H1 (cell line): ENCODE measurements around the gene SIRT7. TPM values are rescaled to one million over a fixed set of nuclear protein-coding genes. Genes with fewer than 3 reads are reported as not detected.

Experiments used
- ASH2L ChIP-seq: fragments of 200-600, 300-600 bp; sonication (generic); IDR thresholded peaks from one replicate; pipeline ENCODE4 v1.7.1; 2017; ENCODE audit warnings: low read length
- BACH1 ChIP-seq: IDR thresholded peaks from 2 replicates; pipeline ENCODE4 v1.6.1; 2012; ENCODE audit warnings: low read length, improper control_type of control experiment
- BCL11A ChIP-seq, 2 experiments: IDR thresholded peaks; one replicate each; pipeline ENCODE4 v1.6.1; 2011; ENCODE audit warnings: low read depth in 2 of 2, low read length in 2 of 2, mild to moderate bottlenecking in 2 of 2
- CREB1 ChIP-seq: IDR thresholded peaks from 2 replicates; pipeline ENCODE4 v1.6.1; 2012; ENCODE audit warnings: inconsistent platforms
- EZH2 ChIP-seq: fragments of 200-600 bp; sonication (generic); IDR thresholded peaks from 2 replicates; pipeline ENCODE4 v1.7.1; 2012; ENCODE audit warnings: low read depth, mild to moderate bottlenecking, moderate library complexity, low read length, inconsistent platforms; ENCODE audit not compliant: severe bottlenecking
- MAFK ChIP-seq: IDR thresholded peaks from 2 replicates; pipeline ENCODE4 v1.6.1; 2012; ENCODE audit warnings: low read depth, mild to moderate bottlenecking, improper control_type of control experiment, low read length
- RBBP5 ChIP-seq: IDR thresholded peaks from 2 replicates; pipeline ENCODE4 v1.7.1; 2012; ENCODE audit warnings: low read depth, mild to moderate bottlenecking, inconsistent platforms, low read length, moderate library complexity, borderline replicate concordance
- TBP ChIP-seq: IDR thresholded peaks from 2 replicates; pipeline ENCODE4 v1.6.1; 2011; ENCODE audit warnings: low read depth, low read length, improper control_type of control experiment
- polyA plus RNA-seq, 7 experiments: library from polyadenylated mRNA; depleted of rRNA in 3 of 7; stranded (reverse) in 5 of 7; unstranded in 2 of 7; fragments of >200 nt in 5 of 7; fragments of 200-250 nt in 2 of 7; gene quantifications; 1 replicate in 5 of 7; 2 replicates in 1 of 7; 4 replicates in 1 of 7; pipeline versions ENCODE4 v1.2.1 to v1.2.3, GENCODE V29; 2011 to 2013; ENCODE audit warnings: missing spikeins in 2 of 7, mixed read lengths in 2 of 7
- total RNA-seq: library from RNA; stranded (reverse); fragmentation: NEBNext Ultra II Directional; extraction: Animal tissue kit (Norgen Biotek cat#: 25700); gene quantifications from 2 replicates; pipeline ENCODE4 v1.2.1, GENCODE V29; 2021
- TF ChIP-seq, protein P1 (sequence below): IDR thresholded peaks from 2 replicates; pipeline ENCODE4 v1.6.1; 2012; ENCODE audit warnings: inconsistent platforms
- TF ChIP-seq, protein P2 (sequence below): IDR thresholded peaks from 2 replicates; pipeline ENCODE4 v1.6.1; 2011; ENCODE audit warnings: low read length, improper control_type of control experiment

Gene SIRT7
- total and polyA plus RNA-seq, 2 of the 8 experiments (the other 6 are each of a cell fraction or from before 2014, with no cell fraction given), result 5.8 to 16.6 TPM

DNA sequence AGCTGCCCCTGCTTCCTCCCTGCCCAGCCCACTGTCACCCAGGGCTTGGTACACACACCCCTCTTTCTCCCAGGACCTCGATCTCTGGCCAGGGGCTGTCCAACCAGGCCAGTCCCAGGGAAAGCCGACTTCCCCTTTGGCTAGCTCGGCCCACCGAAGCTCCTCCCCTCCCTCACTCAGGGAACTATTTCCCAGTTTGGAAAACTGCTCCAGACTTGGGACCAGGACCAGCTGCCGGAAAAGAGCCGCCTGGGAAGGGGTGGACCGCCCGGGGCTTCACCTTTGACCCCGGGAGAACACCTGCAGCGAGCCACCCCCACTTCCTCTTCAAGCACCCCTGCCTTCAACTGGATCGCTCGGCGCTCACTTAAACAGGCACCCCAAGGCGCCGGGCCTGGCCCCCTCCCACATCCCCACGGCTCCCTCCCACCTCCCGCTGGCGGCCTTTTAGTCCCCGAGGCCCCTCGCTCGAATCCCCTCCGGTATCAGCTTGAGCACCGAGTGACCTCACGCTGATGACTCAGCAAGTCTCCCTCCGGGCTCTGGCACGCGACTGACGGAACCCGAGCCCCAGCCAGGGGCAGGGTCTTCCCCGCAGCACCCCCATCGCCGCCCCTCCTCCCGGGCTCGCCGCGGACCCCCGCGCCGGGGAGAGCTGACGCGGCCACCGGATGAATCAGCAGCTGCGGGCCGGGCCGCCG lies 8.6 kb upstream of the SIRT7 start (continued):
- peak; percentile 29 for TF ChIP-seq ASH2L
- peak; percentile 8; the same call in 1 of the 2 replicates for TF ChIP-seq RBBP5
- peak; percentile 86; the same call in 1 of the 2 replicates for TF ChIP-seq MAFK
- no peak for TF ChIP-seq BCL11A (IDR thresholded peaks at IDR 0.05; ENCODE audit: low read depth in 2 of 2, low read length in 2 of 2)
- peak; percentile 89 for TF ChIP-seq BACH1
- no peak for TF ChIP-seq EZH2
- TF ChIP-seq, protein P1, sequence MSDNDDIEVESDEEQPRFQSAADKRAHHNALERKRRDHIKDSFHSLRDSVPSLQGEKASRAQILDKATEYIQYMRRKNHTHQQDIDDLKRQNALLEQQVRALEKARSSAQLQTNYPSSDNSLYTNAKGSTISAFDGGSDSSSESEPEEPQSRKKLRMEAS, result peak; percentile 38; the same call in 1 of the 2 replicates
- TF ChIP-seq CREB1, result peak; percentile 35; the same call in 1 of the 2 replicates
- TF ChIP-seq, protein P2, sequence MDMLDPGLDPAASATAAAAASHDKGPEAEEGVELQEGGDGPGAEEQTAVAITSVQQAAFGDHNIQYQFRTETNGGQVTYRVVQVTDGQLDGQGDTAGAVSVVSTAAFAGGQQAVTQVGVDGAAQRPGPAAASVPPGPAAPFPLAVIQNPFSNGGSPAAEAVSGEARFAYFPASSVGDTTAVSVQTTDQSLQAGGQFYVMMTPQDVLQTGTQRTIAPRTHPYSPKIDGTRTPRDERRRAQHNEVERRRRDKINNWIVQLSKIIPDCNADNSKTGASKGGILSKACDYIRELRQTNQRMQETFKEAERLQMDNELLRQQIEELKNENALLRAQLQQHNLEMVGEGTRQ, result no peak
- TF ChIP-seq TBP, result no peak
